HL-60 (cell line): ENCODE measurements around the gene AFAP1L1.
A peak's percentile ranks its signal among the peaks of the same experiment; 100 is the strongest.

Experiments
- DNase-seq, 2 experiments: peaks; one replicate each; pipeline ENCODE4 v3.0.0-alpha.2; 2010 to 2020; ENCODE audit warnings: low read depth in 1 of 2, low spot score in 1 of 2
- H3K27ac ChIP-seq: fragments of 250-450 bp; sonication (Bioruptor Pico); replicated peaks from 2 replicates; pipeline ENCODE4 v1.5.1; 2020; ENCODE audit warnings: mild to moderate bottlenecking, moderate library complexity
- H3K27me3 ChIP-seq: fragments of 250-450 bp; sonication (Bioruptor Pico); 2 replicates; pipeline ENCODE4 v1.5.1; 2021; ENCODE audit warnings: mild to moderate bottlenecking, moderate library complexity; ENCODE audit not compliant: insufficient read depth, poor library complexity, severe bottlenecking
- H3K4me3 ChIP-seq: replicated peaks from 2 replicates; pipeline ENCODE4 v1.5.1; 2011; ENCODE audit warnings: mild to moderate bottlenecking, control low read depth, low read length; ENCODE audit not compliant: insufficient read depth
- GABPA ChIP-seq: IDR thresholded peaks from 2 replicates; pipeline ENCODE4 v1.6.1; 2012; ENCODE audit warnings: low read depth
- POLR2AphosphoS5 ChIP-seq: IDR thresholded peaks from 2 replicates; pipeline ENCODE4 v1.6.1; 2012; ENCODE audit warnings: low read depth
- SPI1 ChIP-seq: IDR thresholded peaks from 2 replicates; pipeline ENCODE4 v1.6.1; 2012; ENCODE audit warnings: low read depth, mild to moderate bottlenecking, borderline replicate concordance
- TF ChIP-seq, protein P1 (sequence below): IDR thresholded peaks from 2 replicates; pipeline ENCODE4 v1.6.1; 2012; ENCODE audit warnings: low read depth; ENCODE audit not compliant: insufficient replicate concordance
- TF ChIP-seq, protein P2 (sequence below): IDR thresholded peaks from one replicate; pipeline ENCODE4 v1.5.1; 2011; ENCODE audit warnings: low read length, control low read depth, inconsistent platforms; ENCODE audit not compliant: insufficient read depth

AFAP1L1 gene

DNA sequence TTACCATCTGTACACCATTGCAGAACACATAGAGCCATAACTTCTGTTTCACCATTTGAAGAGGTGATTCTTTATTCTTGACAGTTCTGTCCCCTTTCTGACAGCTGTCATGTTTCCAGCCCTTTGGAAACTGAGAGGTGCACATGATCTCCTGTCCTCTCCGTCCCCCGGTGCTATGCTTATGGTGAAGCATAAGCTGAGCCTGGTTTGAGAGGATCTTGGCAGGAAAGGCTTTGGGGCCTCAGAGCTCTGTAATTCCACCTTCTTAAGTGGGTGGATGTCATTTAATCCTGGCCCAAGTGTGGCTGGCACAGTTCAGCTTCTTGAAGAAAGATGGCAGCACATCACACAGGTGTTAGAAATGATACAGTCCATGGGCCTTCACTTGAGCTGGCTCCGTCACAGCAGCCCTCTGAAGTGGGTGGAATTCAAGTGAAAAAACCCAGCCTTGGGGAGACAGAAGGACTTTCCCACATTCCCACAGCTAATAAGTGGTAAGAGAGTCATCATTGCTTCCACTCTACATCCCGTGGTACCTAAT, 43.0 kb downstream of the AFAP1L1 start:
- no peak overlapping the region for H3K4me3 ChIP-seq
- H3K27me3 ChIP-seq: no peaks in the 10 kb centered on the region
- no peak overlapping the region for H3K27ac ChIP-seq
- TF ChIP-seq, protein P1, sequence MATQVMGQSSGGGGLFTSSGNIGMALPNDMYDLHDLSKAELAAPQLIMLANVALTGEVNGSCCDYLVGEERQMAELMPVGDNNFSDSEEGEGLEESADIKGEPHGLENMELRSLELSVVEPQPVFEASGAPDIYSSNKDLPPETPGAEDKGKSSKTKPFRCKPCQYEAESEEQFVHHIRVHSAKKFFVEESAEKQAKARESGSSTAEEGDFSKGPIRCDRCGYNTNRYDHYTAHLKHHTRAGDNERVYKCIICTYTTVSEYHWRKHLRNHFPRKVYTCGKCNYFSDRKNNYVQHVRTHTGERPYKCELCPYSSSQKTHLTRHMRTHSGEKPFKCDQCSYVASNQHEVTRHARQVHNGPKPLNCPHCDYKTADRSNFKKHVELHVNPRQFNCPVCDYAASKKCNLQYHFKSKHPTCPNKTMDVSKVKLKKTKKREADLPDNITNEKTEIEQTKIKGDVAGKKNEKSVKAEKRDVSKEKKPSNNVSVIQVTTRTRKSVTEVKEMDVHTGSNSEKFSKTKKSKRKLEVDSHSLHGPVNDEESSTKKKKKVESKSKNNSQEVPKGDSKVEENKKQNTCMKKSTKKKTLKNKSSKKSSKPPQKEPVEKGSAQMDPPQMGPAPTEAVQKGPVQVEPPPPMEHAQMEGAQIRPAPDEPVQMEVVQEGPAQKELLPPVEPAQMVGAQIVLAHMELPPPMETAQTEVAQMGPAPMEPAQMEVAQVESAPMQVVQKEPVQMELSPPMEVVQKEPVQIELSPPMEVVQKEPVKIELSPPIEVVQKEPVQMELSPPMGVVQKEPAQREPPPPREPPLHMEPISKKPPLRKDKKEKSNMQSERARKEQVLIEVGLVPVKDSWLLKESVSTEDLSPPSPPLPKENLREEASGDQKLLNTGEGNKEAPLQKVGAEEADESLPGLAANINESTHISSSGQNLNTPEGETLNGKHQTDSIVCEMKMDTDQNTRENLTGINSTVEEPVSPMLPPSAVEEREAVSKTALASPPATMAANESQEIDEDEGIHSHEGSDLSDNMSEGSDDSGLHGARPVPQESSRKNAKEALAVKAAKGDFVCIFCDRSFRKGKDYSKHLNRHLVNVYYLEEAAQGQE: no peak
- TF ChIP-seq, protein P2, sequence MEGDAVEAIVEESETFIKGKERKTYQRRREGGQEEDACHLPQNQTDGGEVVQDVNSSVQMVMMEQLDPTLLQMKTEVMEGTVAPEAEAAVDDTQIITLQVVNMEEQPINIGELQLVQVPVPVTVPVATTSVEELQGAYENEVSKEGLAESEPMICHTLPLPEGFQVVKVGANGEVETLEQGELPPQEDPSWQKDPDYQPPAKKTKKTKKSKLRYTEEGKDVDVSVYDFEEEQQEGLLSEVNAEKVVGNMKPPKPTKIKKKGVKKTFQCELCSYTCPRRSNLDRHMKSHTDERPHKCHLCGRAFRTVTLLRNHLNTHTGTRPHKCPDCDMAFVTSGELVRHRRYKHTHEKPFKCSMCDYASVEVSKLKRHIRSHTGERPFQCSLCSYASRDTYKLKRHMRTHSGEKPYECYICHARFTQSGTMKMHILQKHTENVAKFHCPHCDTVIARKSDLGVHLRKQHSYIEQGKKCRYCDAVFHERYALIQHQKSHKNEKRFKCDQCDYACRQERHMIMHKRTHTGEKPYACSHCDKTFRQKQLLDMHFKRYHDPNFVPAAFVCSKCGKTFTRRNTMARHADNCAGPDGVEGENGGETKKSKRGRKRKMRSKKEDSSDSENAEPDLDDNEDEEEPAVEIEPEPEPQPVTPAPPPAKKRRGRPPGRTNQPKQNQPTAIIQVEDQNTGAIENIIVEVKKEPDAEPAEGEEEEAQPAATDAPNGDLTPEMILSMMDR: no peak
- TF ChIP-seq POLR2AphosphoS5 (no peak), SPI1 (no peak), GABPA (no peak)
- DNase-seq: no peak

DNA sequence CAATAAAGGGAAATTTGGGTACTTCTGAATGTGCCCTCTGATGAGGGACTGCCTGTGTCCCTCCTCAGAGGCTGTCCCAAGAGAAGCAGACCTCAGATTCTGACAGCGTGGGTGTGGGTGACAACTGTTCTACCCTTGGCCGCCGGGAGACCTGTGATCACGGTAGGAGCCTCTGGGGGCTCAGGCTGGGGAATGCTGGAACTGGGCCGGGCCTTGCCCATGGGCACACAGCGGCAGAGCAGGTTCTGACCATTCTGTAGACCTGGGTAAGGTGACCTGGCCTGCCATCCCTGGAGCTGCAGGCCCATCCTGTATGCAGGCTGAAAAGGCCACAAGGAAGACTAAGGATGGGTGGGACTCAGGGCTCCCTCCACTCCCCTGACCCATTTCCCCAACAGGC, 44.1 kb downstream of the AFAP1L1 start:
- TF ChIP-seq SPI1: no peak
- no peak for TF ChIP-seq GABPA
- TF ChIP-seq, protein P1: no peak
- TF ChIP-seq POLR2AphosphoS5: no peak
- TF ChIP-seq, protein P2: no peak
- no peaks in the 10 kb centered on the region for H3K27me3 ChIP-seq
- no peak overlapping the region for H3K27ac ChIP-seq
- no peak overlapping the region for H3K4me3 ChIP-seq
- no peak for DNase-seq

DNA sequence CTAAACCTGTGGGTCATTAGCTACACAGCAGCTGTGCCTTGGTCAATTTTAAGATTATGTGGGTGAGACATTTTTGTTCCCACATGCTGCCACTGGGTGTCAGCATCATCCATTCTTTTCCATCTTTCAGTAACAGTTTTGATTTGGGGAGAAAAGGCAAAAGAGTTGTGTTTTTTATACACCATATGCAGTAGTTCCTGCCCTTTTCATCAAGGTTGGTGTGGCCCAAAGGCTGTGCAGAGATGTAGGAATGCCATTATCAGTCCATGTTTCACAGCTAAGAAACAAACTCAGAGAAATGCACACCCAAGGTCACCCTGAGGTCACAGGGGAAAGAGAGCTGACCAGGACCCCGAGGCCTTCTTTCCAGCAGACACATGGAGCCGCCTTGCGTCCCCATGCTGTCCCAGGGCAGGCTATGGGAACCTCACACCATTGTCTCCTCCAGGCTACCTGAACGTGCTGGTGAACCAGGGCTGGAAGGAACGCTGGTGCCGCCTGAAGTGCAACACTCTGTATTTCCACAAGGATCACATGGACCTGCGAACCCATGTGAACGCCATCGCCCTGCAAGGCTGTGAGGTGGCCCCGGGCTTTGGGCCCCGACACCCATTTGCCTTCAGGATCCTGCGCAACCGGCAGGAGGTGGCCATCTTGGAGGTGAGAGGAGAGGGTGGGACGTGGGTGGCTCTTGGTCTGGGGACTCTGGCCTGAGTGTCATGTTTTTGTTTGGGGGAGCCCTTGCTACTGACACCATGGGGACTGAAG, 45.8 kb downstream of the AFAP1L1 start:
- peak; percentile 8 to 20 for DNase-seq
- Histone ChIP-seq H3K27me3 (no peaks in the 10 kb centered on the region), H3K4me3 (no peak overlapping the region), H3K27ac (no peak overlapping the region)
- TF ChIP-seq, protein P2: peak; percentile 43
- TF ChIP-seq, protein P1: no peak
